ENCODE measurements around the gene RAI1.

The RAI1 gene

GRCh38 chr17:17837380-17837821, 156.1 kb downstream of the RAI1 start:
- no peak for DNase-seq

GRCh38 chr17:17837966-17838962, 157.0 kb downstream of the RAI1 start:
- no peak for DNase-seq

DNA sequence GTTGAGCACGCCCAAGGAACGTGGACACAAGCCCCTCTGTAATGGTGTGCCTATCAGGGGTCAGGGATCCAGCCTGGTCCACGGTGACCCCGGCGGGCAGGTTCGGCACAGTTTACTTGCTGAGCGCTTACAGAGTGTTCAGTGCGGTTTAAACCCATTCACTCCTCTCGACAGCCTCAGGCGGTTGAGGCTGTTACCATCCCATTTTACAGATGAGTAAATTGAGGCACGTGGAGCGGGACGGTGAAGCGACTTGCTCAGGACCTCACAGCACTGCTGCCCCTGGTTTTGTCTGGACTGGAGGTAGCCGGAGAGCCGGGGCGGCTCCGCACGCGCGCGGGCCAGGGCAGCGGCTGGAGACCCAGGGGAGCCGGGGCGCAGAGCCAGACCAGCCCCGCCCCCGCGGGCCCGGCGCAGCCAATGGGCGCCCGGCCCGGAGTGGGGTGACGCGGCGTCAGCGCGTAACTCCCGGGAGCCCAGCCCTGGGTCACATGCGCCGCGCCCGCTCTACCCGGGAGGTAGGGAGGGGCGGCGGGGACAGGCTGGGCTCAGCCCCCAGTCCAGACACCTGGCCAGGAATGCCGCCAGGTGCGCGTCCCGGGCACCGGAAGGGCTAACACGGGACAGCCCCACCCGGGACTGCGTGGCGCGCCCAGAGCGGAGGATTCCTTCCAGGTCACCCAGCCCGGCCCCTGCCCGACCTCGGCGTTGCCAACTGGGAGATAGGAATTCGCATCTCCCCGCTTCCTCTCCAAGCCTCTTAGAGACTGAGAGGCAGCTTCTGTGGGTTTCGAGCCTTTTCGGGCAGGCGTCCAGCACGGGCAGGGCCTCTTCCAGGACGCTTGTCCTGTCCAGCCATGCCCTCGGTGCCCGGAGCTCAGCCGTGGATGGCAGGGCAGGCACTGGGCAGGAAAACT, 158.8 kb downstream of the RAI1 start:
- DNase-seq = peak; percentile 42

DNA sequence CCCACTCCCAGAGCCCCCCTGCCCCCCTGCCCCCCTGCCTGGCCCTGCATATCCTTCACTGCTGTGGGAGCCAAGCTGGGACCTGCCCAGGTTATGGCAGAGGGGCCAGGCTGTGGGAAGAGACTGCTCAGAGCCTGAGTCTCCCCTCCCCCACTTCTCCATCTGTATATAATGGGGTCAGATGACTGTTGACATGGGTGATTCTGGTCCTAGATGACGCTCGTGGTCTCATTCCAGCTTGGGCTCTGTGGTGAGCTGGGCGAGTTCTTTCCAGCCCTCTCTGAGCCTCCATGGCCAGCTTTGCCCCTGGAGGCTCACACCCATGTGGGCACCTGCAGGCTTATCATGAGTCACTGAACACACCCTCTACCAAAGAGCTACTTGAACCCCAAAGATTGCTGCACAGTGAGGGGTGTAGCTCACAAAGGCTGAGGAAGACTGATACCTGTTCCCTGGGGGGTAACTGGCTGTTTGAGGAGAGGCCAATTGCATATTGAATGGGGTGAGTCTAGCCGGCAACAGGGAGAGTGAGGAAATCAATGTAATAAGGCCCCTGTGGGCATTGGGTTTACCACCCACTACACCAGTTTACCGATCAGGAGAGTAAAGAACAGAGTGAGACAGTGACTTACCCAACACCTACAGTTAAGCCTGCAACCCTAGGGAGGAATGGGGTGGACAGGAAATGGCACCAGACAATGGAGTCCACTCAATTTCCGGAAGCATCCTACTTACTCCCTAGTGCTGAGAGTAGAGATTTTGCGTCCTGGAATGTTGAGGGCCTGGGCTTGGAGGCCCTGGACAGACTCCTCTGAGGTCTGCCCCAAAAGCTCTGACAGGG, 159.7 kb downstream of the RAI1 start:
- DNase-seq = no peak

GRCh38 chr17:17841601-17842025, 160.4 kb downstream of the RAI1 start:
- no peak for DNase-seq

DNA sequence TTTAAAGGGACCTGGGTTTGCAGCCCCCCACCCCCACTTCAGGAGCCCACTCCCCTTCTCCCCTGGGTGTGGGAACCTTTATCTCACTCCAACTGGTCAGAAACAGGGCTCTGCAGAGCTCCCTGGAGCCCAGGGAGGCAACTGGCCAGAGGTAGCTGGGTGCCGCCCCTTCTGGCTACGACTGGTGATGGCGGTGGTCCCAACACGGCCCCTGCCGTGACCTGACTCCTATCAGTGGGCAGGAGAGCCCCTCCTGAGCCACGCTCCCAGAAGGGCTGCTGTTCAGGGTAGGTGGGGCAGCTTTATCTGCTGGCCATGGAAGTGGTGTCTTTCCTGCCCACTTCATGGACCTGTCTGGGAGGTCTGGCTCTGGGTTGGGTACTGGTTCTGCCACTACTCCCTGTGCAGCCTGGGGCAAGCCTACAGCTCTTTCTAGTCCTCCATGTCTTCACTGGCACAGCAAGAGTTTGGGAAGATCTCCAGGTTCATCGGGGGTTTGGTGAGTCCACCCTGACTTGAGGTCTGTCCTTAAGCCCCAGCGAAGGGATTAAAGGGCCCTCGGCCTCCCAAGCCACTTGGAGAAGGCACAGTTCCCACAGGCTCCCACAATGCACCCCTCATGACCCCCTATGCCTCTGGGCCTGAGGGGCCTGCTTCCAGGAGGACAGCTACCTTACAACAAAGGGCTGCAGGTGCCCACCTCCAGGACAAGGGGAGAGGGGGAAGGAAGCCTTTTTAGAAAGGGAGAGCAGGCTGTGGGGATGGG, 161.0 kb downstream of the RAI1 start:
- no peak for DNase-seq

DNA sequence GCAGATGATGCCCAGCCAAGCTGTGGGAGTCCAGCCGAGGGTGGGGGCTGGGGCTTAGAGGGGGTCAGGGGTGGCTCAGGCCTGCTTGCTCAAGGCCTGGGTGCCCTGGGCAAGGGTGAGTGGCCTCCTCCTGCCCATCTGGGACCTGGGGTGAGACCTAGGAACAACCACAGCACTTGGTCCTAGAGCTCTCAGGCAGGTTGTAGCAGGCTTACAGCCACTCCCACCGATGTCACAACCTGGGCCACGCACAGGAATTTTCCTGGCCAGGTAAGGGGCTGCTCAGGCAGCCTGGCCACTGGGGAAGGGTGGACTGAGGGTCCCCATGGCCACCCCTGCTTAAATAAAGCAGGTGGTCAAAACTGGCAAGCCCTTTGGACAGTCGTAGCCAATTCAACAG, 161.8 kb downstream of the RAI1 start:
- no peak for DNase-seq

- no peak for DNase-seq
Measured at GRCh38 chr17:17844079-17844478, 162.8 kb downstream of the RAI1 start.

GRCh38 chr17:17844500-17844899, 163.2 kb downstream of the RAI1 start:
- no peak for DNase-seq

GRCh38 chr17:17845046-17845775, 164.0 kb downstream of the RAI1 start:
- no peak for DNase-seq

DNA sequence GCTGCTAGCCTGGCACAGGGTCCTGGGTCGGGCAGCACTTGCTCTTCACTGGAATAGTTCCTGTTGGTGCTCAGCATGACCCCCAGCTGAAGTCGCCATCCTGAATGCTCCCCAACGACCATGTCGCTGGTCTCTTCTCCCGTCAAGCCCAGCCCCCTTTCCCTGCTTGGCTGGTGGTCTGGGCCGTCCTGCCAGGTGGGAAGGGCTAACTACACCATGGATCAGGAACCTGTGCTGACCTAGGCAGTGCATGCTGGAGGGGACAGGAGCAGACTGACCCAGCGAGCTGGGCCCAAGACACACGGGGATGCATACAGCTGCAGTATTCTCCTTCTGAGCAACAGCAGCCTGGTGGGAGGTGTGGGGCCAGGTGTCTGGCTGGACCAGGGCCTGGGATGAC, 164.7 kb downstream of the RAI1 start:
- no peak for DNase-seq

DNA sequence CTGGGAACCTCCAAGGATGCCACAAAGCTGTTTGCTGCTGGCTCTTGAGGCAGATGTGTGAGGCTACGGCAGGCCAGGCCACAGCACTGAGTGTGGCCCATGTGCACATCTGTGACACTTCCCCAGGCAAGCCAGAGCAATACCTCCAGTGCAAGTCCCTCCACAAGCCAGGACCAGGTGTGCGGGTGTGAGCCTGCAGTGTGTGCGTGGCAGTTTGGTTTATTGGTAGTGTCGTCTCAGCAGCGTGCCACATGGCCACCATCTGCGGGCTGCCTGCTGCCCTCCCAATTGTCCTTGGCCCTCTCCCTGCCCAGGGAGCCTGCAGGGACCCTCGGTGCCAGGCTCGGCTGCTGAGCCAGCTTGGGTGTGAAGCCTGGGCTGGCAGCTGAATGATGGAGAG, 165.4 kb downstream of the RAI1 start:
- no peak for DNase-seq

DNA sequence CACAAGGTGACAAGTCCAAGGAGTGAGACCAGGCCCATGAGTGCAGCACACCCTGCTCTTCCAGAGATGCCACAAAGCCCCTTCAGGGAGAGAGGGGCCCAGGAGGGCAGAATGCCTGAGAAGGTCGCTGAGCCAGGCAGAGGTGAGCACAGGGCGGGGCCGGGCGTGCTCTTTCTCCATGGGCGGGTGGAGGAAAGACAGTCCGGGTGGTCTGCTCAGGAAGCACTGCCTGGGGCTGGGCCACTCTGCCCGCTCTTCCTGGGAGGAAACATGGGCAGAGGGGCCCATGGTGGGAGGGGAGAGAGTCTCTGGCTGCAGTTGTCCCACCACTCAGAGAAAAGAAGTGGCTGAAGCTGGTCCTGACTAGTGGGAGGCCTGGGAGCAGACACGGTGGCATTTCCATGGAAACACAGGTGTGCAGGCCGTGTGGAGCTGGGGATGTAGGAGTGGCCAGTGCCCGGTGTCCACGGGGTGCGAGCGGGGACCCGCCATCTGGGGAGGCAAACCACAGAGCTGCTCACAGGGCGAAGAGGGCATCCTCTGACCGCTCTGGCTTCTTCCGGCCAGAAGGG, 165.9 kb downstream of the RAI1 start:
- no peak for DNase-seq

DNA sequence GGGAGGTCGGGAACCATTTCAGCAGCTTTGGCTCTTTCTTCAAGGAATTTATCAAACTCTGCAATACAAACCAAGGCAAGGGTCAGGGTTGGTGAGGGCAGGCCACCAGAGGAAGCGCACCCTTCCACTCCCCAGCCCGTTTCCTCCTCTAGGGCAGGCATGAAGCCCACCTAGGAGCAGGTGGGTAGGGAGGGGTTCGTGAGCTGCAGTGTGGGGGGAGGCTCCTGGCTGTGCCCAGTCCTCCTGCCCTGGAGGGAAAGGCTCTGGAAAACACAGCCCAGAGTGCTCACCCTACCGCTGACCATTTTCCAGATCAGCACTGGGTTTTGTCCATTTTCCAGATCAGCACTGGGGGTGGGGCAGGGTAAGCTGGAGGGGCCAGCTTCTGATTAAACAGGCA, 166.5 kb downstream of the RAI1 start:
- DNase-seq = no peak

DNA sequence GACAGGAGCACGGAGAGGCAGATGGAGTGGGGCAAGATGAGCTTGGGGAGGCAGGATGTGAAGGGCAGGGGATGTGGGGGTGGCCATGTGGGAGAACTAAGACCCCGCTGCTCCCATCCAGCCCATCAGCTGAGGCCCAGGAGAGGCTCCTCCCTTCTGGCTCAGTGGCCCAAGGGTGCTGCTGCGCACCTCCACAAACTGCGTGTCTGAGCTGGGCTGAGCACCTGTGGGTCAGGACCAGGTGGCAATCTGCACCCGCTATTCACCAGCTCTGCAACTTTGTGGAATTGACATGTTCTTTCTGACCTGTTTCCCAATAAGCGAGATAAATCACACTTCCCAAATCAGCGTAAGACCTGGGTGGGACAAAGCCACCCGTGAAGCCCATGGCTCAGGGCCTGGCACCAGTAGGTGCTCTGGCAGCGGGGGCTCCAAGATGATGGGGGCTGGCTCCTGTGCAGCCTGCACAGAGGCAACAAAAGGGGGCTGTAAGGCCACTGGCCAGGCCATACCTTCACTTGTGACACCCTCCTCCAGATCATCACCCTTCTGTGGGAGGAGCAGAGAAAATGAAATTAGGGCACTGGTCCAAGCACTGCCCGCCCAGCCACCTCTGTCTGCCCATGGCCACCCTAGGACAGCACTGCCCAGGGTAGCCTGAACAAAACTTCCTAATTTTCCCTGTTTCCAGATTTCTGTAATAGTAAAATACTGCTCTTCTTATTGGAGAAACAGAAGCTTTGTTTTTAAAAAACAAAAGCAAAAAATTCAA, 167.2 kb downstream of the RAI1 start:
- no peak for DNase-seq

GRCh38 chr17:17849147-17849820, 168.0 kb downstream of the RAI1 start:
- no peak for DNase-seq

- DNase-seq = no peak
Measured at GRCh38 chr17:17849845-17850373, 168.7 kb downstream of the RAI1 start.

DNA sequence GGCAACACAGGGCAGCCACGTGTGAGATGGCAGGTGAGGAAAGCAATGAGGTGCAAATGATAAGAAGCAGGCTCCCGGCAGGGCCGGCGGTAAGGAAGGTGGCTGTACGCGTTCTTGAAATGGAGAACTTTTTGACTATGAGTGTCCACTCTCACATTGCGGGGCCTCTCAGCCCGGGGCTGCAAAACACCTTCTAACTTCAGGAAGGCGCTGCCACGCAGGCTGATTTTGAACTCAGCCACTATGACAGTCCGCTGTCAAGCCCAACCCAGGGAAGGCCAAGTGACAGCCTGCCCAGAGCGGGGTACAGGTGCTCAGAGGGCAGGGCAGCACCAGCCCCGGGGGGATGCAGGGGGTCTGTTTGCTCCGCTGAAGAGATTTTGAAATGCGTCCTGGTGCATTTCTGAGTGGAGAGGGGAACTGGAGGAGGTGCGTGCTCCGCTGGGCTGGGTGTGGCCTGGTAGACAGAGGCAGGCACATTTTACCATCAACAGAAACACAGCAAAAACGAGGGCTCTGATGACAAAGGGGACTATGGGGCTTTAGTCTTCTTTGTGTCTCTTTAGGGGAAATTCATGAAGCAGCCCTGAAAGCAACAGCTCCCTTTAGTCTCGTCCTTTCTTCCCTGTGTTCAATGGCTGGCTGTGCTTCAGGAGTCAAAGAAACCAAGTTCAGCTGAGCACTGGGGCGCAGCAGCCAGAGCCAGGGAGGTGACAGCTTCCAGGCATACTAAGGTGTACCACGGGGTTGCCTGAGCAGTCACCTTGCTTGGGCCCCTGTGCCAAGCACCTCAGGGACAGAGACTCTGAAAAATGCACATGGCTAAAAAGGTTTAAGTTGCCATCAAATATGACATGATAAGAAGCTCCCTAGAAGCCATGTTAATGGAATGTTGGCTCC, 170.1 kb downstream of the RAI1 start:
- DNase-seq = no peak
